ENCODE results near the gene PIGS.

DNA sequence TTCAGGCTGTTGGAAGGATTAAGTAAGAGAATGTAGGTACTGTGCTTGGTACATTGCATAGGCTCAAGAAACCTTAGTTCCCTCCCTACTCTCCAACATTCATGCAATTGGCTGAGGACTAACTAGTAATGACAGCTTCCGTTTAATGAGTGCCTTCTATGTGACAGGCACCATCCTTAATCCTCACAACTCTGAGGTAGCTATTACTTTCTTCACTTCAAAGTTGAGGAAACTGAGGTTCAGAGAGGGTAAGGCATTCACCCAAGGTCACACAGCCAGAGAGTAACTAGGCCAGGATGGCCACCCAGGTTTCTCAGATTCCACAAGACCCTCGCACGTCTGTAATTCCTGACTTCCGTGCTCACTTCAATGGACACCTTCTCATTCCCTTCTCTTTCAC, 41.1 kb downstream of the PIGS start:
- TF ChIP-seq POLR2A (IDR thresholded peaks at IDR 0.05): no peak
- TF ChIP-seq, protein P1, sequence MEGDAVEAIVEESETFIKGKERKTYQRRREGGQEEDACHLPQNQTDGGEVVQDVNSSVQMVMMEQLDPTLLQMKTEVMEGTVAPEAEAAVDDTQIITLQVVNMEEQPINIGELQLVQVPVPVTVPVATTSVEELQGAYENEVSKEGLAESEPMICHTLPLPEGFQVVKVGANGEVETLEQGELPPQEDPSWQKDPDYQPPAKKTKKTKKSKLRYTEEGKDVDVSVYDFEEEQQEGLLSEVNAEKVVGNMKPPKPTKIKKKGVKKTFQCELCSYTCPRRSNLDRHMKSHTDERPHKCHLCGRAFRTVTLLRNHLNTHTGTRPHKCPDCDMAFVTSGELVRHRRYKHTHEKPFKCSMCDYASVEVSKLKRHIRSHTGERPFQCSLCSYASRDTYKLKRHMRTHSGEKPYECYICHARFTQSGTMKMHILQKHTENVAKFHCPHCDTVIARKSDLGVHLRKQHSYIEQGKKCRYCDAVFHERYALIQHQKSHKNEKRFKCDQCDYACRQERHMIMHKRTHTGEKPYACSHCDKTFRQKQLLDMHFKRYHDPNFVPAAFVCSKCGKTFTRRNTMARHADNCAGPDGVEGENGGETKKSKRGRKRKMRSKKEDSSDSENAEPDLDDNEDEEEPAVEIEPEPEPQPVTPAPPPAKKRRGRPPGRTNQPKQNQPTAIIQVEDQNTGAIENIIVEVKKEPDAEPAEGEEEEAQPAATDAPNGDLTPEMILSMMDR (IDR thresholded peaks at IDR 0.05): no peak
